HG03575 (cell line): Measurements from ENCODE around the gene PECR.
"Not testable (repeated sequence)": the region's sequence is repeated elsewhere in the genome, so short reads cannot be mapped to it uniquely, and the experiment has no call there.

Experiments
- ATAC-seq: cut with Tn5 transposase; IDR thresholded peaks from one replicate; pipeline ENCODE4 v1.9.1; 2021; ENCODE audit not compliant: unreplicated experiment, insufficient number of reproducible peaks, low FRiP score; ENCODE audit errors: extremely low read depth

Gene PECR

DNA sequence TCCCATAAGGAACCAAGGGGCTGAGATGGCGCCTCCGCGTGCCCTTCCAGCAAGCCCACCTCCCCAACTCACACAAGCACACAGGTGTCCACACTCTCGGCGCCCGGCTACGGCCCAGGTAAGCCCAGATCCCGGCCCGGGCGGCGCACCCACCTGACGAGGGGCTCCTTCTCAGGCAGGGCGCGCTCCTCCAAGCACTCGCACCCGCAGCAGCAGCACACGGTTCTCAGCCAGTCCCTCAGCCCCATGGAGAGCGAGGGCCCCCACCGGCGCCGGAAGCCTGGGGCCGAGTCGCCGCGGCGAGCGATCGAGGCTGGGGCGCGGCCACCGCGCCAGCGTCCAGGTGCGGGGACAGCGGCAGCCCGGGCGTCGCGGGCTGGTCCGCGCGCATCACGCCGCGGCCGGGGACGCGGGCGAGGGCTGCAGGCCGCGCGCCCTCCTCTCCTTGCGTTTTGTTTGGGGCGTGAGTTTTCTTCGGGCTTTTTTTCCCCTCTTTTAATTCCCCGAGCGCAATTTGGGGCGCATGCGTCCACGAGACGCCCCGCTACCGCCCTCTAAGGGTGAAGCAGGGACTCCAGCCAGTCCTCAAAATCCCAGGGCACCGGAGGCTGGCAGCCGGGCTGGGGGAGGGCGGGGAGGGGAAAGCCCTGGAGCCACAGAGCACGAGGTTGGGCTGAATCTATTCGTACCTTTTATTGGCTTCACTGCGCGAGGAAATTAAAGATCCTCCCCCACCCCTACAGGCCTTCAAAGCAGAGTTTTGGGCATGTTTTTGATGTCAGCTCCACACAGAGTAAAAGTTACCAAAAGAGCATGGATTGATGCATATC, 68.3 kb downstream of the PECR start, which contains the start of gene MREG:
Gene MREG, minus strand, starts transcription at position 472 of the 830 bp plus-strand sequence. Its CDS starts 224 bp downstream, at position 248.
- no peak for ATAC-seq

DNA sequence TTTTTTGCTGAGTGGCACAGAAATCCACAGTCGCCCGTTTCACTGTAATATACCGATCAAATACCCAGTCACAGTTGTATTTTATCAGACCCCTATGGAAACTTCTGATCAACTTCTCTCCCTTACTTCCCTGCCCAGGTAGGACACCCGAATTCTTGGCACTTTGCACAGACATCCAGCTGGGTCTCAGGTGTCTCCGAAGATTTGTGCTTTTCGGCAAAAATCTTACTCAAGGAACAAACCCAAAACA, 68.9 kb downstream of the PECR start:
- ATAC-seq, result no peak

DNA sequence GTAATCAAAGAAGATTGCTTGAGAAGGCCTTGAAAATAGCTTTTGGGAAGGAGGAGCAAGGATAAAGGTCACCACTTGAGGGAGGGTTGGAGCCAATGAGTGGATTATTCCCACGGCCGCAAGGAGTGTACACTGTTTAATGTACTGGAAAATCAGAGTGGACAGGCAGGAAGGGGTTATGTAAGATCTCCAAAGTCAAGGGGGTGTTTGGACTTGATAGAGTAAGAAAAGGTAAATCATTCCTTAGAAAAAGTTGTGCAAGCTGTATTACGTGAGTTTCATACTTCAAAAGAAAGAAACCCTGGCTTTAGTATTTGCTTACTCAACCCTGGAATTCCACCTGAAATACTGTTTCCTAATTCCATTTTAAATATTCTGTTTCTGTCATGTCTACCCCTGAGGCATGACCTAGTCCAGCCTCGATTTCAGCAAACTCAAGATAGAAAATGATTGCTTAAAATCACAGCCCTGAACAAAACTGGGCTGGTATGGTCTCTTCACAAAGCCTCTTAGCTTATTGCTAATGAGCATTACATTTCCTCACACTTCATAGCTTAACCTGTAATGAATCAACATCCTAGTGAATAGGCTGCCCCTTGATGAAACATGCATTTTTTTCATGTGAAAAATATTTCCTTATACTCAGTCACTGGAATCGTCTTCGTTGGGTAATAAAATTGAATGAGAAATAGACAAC, 69.3 kb downstream of the PECR start:
- ATAC-seq, result no peak

DNA sequence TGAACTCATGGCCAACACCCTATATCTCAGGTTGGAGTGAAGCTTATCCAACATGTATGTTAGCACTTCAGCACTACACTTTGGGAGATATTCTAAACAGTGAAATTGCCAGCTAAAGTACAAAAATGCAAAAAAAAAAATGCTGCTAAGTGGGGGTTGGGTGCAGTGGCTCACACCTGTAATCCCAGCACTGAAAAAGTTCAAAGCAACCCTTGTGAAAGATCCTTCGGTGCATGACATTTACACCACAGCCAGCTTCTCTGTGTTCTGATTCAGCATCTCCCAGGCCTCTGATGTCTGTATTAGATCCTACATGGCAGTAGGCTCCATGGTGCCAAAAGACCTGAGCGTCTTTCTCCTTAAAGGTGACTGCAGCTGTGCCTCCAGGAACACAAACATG, 72.4 kb downstream of the PECR start:
- not testable (repeated sequence) for ATAC-seq

DNA sequence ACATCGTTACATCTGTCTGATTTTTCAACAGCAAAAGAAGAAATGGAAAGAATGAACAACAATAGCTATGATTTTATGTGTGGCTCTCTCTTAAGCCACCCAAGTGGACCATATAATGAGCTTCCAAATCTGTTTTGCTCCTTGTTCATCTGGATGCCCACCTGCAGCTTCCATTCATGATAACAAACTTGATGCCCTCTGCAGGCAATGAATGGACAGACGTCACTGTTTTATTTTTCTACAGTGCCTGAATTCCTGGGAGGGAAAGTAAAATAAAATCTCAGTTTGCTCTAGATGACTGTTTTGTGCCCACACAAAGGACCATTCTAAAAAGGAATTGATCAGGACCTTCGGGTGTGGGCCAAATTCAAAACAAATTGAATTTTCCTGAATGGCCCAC, 73.2 kb downstream of the PECR start:
- no peak for ATAC-seq

DNA sequence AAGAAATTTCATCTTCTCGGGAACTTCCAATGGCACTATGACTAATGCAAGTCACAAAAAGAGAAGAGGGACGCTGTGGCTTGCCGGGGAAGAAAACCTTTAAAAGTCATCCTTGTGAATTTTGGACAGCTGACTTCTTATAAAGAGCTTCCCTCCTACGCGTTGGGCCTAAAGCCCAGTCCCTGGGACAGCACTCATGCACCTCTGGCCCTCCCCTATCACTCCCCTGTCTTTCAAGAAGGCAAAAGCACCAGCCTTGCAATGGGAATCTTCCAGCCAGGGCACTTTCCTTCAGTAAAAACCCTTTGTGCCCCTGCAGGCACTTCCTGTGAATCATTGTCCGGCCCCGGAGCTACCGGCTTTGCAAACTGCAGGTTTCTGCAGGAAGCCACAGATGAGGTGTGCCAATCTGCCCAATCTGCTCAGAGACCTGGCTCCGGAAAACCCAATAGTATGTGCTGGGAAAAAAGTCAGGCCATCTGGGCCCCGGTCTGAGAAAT, 75.4 kb downstream of the PECR start:
- ATAC-seq, result no peak

DNA sequence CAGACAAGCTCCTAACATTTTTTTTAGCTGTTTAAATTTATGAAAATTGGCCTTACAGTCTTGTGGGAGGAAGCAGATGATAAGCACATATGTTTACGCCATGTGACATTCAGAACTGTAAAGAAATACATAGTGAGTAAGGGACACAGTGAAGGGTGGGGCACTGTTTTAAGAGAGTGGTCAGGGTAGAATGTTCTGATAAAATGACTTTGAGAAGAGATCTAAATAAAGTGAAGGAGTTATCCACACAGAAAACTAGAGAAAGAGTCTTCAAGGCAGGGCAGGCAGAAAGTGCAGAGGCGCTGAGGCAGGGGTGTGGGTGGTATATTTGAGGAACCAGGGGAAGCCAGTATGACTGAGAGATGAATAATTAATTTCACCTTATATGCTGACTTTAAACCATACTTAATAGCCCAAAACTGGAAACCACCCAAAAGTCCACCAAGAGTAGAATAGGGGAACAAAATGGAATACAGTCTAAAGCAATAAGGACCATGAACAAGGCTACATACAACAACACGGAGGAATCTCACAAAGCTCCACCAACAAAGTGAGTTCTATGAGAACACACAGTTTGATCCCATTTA, 76.8 kb downstream of the PECR start:
- ATAC-seq, result no peak

DNA sequence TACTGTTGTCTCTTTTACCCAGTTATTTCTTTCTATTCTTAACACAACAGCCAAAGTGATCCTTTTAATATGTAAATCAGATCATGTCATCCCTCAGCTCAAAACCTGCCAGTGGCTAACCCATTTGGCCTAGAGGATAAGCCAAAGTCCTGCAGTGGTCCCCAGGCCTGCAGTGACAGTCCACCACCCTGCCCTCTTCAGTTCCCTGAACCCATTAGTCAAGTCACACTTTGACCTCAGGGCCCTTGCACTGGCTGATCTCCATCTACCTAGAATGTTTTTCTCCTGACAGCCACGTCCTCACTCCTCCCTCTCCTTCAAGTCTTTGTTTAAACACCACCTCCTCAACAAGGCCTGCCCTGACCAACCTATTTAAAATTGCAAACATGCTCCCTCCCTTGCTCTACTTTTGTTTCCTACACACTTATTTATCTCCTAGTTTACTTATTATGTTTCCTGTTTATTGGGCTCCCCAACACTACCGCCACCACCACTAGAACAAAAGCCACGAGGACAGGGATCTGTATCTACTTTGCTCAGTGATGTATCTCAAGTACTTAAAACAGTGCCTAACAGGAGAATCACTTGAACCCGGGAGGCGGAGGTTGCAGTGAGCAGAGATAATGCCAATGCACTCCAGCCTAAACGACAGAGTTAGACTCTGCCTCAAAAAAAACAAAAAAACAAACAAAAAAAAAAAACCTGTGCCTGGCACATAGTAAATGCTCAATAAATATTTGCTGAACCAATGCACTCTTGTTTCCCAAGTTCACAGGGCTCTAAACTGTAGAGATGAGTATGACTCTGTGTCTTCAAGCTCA, 77.5 kb downstream of the PECR start:
- no peak for ATAC-seq

DNA sequence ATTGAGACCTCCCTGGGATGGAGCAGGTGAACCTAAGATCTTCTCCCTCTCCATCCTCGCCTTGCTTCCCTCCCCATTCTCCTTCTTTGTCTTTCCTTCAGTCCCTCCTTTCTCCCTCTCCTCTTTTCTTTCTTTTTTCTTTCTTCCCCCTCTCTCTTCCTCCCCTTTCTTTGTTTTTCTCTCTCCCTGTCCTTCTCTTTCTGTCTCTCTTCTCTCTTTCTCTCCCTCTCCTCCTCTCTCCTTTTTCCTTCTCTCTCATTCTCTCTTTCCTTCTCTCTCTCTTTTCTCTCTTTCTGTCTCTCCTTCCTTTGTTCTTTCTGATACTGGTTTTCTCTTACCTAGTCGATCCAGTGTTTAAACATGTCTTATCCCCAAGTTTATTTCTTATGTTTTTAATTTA, 78.9 kb downstream of the PECR start:
- no peak for ATAC-seq

DNA sequence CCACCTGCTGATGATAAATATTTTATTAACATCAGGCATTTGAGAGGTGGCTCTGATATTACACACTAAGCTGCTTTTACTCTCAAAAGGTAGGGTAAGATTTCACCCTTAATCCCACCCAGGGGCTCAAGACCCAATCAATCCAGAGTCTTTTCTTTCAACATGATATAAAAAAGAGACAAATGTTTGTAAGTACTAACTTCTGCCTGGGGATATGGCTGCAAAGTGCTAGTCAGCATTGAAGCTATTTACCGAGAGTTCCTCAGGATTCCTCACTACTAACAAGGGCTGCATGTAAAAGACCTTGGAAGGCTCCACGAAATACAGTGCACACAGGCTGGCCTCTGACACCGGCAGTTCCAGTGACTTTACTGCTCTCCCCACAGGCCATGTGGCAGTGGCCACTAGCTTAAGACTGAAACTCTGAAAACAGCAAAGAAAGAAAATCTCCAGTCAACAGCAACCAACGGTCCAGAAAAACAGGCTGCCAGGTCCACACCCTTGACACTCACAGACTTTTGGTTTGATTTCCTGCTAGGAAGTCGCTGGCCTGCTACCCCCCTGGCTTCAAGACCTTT, 79.4 kb downstream of the PECR start:
- no peak for ATAC-seq

DNA sequence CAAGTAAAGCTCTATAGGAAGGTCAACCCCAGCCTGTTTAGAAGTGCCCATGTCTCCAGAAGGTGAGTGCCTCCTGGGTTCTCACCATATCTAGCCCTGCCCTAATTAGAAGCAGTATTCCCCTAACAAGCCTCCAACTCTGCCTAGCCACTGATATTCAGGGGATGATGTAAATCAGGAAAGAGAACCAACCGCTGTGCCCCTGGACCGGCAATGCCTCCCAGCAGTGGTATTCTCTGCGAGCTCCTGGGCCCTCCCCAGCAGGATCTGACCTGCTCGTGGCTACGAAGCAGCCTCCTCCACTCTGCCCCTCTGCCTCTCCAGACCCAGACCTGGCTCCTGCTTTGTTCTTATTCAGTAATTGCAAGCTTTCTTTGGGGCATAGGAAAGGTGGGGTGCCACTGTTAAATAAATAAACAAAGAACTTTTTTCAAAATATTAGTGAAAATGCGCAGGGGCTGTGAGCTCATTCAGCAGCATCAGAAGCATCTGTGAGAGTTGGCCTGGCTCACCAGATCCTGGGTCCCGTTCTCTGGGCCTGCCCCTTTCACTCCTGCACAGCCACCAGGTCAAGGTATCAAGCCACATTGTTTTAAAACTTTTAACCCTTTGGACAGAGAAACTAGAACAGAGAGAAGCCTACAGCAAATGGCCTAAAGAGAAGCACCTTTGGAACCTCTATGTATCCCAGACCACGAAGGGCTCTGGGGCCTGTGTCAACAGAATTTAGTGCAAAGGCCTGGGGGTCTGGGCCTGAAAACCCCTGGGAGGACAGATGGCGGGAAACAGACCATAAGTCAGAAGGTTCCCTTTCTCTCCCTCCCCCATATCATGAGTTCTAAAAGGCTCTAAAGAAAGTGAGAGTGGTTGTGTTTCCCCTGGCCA, 80.2 kb downstream of the PECR start:
- ATAC-seq, result no peak

DNA sequence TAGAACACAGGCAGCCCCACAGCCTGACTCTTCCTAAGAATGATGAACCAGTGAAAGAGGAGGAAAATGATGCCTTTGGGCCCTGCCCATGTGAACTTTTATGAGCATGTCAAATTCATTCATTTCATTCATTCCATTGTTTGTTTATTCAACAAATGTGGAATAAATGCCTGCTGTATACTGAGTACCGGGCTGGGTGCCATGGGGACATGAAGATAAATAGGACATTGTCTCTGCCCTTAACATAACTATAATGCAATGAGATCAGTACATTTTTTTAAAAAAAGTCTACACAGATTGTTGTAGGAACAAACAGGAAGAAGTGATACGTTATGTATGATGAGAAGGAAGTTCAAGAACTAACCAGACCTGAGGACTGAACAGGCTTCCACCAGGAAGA, 83.0 kb downstream of the PECR start:
- ATAC-seq, result no peak

DNA sequence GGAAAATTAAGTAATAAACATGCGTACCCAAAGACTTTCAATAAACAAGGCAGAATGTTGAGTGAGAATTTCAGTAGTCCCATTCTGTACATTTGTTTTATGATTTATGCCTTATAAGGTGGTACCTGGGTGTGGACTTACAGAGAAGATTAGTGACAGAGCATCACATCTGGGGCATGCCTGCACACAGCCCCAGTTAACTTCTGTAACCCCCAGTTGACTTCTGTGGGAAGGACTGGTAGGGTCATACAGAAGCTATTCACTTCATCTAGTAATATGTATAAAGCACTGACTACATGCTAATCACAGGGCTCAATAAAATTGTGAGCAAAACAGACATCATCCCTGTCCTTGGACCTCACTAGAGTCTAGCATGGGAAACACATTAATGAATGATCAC, 84.4 kb downstream of the PECR start:
- ATAC-seq, result no peak

DNA sequence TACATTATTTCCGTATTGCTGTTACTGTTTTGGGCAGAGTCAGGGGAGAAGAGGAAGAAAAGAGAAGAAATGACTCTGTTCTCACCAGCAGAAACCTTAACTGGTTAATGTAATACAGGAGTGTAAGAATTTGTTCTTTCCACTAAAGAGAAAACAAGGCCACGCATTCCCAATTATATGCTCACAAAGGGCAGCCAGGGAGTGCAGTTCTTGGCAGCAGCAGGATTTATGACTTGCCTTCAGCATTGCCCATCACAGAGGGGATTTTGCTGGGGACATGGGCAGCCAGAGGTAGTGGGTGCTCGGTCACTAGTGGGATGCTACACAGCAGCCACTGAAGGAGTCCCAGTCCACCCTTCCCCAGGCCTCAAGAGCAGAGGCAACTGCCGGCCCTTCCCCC, 86.7 kb downstream of the PECR start:
- ATAC-seq, result no peak

DNA sequence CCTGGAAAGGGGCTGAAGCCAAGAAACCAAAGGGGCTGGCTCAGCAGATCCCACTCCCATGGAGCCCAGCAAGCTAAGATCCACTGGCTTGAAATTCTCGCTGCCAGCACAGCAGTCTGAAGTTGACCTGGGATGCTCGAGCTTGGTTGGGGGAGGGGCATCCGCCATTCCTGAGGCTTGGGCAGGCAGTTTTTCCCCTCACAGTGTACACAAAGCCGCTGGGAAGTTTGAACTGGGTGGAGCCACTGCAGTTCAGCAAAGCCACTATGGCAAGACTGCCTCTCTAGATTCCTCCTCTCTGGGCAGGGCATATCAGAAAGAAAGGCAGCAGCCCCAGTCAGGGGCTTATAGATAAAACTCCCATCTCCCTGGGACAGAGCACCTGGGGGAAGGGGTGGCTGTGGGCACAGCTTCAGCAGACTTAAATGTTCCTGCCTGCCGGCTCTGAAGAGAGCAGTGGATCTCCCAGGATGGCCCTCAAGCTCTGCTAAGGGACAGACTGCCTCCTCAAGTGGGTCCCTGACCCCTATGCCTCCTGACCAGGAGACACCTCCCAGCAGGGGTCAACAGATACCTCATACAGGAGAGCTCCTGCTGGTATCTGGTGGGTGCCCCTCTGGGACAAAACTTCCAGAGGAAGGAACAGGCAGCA, 92.9 kb downstream of the PECR start:
- ATAC-seq, result not testable (repeated sequence)
